PFSK-1 (cell line): ENCODE results near the gene XPOT.

Experiments used
- POLR2AphosphoS5 ChIP-seq: IDR thresholded peaks from 2 replicates; pipeline ENCODE4 v1.6.1; 2012; ENCODE audit warnings: low read depth, mild to moderate bottlenecking, control low read depth, low read length, moderate library complexity
- SIN3A ChIP-seq: IDR thresholded peaks from 2 replicates; pipeline ENCODE4 v1.6.1; 2012; ENCODE audit warnings: mild to moderate bottlenecking, low read length, moderate library complexity, borderline replicate concordance; ENCODE audit not compliant: insufficient read depth

DNA sequence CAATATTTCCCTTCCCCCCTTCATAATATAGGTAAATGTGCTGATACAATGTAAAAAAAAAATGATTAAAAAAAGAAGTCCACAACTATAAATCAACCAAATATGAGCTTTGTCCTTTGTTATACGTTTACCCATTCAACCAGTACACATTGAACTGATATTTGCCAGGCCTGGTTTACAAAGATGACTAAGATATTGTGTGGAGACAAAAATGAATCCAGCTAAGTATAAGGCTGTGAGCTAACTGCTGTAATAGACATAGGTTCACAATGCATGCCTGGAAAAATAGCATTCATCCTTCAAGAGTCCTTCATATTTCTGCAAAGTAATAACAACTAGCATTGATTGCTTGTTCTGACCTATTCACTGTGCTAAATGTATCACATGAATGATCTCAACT, 20.5 kb upstream of the XPOT start:
- TF ChIP-seq SIN3A, result no peak
- no peak for TF ChIP-seq POLR2AphosphoS5
